Left renal cortex interstitium (tissue), 4 donors: ENCODE data around the gene CYP2C19. TPM values are rescaled to one million over a fixed set of nuclear protein-coding genes. Genes with fewer than 3 reads are reported as not detected.
"Not testable (repeated sequence)": the region's sequence is repeated elsewhere in the genome, so short reads cannot be mapped to it uniquely, and the experiment has no call there.

Experiments
- DNase-seq, 4 donors: peaks; one replicate each; pipeline ENCODE4 v3.0.0-alpha.2; 2013; ENCODE audit warnings: low read depth in 4 of 4, low spot score in 2 of 4, missing footprints in 1 of 4
- polyA plus RNA-seq, 4 donors: library from polyadenylated mRNA; unstranded; fragments of 120-200 nt; gene quantifications; one replicate each; pipeline ENCODE4 v1.2.1, GENCODE V29; 2013; ENCODE audit not compliant: insufficient read length in 4 of 4

CYP2C19 gene
- polyA plus RNA-seq, 4 donors = 0.13 to 0.14 TPM; not detected in 2

- no peak for DNase-seq
Measured at GRCh38 chr10:94878649-94879048, 116.2 kb downstream of the CYP2C19 start.

- DNase-seq = no peak
Measured at GRCh38 chr10:94879214-94879613, 116.7 kb downstream of the CYP2C19 start.

DNA sequence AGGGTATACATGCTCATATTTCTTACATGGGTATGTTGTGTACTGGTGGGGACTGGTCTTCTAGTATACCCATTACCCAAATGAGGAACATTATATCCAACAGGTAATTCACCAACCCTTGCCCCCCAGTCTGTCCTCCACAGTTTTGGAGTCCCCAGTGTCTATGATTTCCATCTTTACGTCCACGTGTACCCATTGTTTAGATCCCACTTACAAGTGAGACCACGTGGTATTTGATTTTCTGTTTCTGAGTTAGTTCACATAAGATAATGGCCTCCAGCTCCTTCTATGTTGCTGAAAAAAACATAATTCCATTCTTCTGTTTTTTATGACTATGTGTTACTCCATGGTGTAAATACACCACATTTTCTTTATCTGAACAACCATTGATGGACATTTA lies 126.6 kb downstream of the CYP2C19 start:
- DNase-seq = no peak

DNA sequence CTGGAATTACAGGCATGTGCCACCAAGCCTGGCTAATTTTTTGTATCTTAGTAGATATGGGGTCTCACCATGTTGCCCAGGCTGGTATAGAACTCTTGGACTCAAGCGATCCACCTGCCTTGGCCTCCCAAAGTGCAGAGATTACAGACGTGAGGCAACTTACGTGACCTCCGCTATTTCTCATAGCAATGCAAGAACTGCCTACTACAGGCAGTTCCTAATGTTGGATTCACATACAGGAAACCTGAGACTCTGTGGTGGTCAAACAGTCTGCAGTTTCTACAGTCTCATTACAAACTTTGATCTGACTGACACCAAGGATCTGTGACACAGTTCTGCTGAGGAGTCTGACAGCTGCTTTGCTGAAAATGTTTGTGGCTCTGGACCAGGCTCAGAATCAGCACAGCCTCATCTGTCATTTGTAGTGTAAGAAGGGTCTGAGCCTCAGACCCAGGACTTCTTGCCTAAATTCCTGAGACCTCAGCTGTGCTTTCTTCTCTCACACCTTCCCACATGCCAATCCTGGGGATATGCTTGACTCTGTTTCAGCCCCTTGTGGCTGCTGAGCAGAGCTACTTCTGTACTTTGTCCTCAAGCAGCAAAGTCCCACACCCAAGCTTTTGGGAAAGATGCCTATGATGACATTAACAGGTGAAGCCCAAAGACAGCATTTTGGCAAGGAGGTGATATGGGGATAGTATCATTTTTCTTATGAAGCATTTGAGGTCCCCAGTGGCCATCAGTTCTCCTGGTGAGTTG lies 128.0 kb downstream of the CYP2C19 start:
- no peak for DNase-seq

DNA sequence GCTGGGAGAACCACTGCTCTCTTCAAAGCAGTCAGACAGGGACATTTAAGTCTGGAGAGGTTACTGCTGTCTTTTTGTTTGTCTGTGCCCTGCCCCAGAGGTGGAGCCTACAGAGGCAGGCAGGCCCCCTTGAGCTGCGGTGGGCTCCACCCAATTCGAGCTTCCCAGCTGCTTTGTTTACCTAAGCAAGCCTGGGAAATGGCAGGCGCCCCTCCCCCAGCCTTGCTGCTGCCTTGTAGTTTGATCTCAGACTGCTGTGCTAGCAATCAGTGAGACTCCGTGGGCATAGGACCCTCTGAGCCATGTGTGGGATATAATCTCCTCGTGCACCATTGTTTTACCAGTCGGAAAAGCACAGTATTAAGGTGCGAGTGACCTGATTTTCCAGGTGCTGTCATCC lies 135.9 kb downstream of the CYP2C19 start:
- not testable (repeated sequence) for DNase-seq

- no peak for DNase-seq
Measured at GRCh38 chr10:94902080-94902479, 139.6 kb downstream of the CYP2C19 start.

DNA sequence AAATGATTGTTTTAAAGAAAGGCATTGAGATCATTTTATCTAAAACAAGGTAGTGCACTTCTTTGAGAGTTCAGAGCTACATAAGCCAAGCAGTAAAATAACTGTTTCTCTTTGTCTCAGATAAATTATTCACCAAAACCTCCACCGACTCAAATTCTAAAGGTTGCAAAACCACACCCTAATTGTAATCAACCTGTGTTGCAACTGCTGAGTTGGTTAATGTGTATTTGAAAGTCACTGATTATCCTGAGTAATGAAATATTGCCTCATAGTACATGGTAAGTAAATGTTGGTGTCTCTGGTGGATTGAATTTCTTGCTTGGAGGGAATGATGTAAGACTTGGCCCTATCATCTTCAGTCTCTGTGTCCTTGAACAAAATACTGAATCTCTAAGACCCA lies 140.1 kb downstream of the CYP2C19 start:
- peak in 1 of 4 donors; percentile 12 for DNase-seq

Other genes starting within 250 kb of the CYP2C19 start
- 10 to 100 TPM; 22.5 to 50.6 (median 30.5) TPM for gene HELLS, start 216.9 kb upstream of the CYP2C19 start, polyA plus RNA-seq
- under 1 TPM; 0.17 to 0.51 (median 0.39) TPM for gene CYP2C18, start 79.0 kb upstream of the CYP2C19 start, polyA plus RNA-seq
- gene CYP2C9, start 176.0 kb downstream of the CYP2C19 start, polyA plus RNA-seq = 1 to 10 TPM in 3 of 4 donors, under 1 TPM in 1; 0.70 to 4.1 (median 2.3) TPM